Astrocyte of the hippocampus (primary cell): ENCODE data around the gene CFAP299.
A peak's percentile ranks its signal among the peaks of the same experiment; 100 is the strongest.
"Not testable (repeated sequence)": the region's sequence is repeated elsewhere in the genome, so short reads cannot be mapped to it uniquely, and the experiment has no call there.

Experiments used
- DNase-seq: peaks from one replicate; pipeline ENCODE4 v3.0.0; 2011; ENCODE audit warnings: low read depth, low spot score

Gene CFAP299

DNA sequence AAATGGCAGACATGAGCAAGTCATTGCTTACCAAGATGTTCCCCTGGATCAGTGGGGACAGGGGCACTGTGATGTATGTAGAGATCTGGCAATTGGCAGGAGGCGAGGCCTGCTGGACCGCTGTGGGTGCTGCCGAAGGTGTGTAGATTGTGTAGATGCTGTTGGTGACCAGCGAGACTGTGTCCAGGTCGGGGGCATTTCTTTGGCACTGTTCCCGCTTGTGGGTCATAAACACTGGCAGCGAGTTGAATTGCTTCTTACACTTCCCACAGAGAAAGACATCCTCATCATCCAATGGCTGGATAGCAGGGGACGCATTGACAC is 52.7 kb downstream of the CFAP299 start:
- no peak for DNase-seq

DNA sequence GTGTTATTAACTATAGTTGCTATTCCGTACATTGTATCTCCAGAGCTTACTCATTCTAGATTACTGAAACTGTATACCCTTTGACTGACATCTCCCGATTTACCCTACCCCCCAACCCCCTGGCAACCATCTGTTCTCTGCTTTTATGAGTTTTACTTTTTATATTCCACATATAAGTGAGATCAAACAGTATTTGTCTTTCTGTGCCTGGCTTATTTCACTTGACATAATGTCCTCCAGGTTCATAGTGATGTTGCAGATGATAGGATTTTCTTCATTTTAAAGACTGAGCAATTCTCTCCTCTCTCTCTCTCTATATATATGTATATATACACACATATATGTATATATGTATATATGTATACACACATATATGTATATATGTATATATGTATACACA is 54.6 kb downstream of the CFAP299 start:
- DNase-seq: no peak

DNA sequence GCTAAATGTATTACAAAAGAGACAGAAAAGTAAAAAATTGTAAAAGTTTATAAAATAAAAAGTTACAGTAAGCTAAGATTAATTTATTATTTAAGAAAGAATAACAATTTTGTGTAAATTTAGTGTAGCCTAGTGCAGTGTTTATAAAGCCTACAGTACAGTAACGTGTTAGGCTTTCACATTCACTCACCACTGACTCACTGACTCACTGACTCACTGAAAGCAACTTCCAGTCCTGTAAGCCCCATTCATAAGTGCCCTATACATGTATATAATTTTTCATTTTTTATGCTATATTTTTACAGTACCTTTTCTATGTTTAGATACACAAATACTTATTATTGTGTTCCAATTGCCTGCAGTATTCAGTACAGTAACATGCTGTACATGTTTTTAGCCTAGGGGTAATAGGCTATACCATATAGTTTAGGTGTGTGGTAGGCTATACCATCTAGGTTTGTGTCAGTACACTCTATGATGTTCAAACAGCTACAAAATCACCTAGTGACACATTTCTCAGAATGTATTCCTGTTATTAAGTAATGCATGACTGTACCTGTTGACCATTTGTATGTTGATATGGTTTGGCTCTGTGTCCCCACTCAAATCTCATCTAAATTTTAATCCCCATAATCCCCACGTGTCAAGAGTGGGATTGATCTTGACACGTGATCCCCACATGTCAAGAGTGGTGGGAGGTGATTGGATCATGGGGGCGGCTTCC is 57.9 kb downstream of the CFAP299 start:
- peak; percentile 55 for DNase-seq

DNA sequence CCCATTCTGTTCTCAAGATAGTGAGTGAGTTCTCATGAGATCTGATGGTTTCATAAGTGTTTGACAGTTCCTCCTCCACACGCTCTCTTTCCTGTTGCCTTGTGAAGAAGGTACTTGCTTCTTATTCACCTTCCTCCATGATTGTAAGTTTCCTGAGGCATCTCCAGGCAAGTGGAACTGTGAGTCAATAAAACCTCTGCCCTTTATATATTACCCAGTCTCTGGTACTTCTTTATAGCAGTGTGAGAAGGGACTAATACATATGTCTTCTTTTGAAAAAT is 58.4 kb downstream of the CFAP299 start:
- DNase-seq: no peak

DNA sequence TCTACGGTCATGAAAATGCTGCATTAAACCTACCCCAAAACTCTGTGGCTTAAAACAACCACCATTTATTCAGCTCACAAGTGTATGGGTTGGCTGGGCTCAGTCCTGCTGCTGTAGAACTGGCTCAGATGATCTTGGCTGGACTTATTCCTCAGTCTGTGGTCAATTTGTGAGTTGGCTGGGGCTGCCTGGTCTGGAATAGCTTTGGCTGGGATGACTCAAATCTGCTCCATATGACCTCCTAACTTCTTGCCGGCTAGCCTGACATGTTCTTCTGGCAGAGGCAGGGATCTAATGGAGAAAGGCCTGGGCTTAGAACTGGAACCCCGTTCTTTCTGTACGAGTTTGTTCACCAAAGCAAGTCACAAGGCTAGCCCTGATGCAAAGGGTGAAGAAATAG is 71.7 kb downstream of the CFAP299 start:
- DNase-seq: peak; percentile 80

DNA sequence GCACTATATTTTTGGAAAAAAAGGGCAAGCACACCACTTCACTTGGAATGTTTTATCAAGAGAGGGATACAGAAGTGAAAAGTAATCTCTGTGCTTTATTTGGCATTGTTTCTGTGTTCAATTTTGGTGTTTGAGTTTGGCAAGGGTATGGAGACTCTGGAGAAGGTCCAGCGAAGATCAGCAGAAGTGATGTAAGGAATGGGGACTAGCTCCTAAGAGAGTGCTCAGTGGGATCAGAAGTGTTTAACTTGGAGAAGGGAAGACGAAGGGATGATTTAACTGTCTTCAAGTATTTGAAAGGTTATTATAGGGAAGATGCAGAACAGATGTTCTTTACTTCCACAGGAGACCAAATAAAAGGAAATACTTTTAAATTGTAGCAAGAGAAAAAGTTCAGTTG is 74.3 kb downstream of the CFAP299 start:
- no peak for DNase-seq

DNA sequence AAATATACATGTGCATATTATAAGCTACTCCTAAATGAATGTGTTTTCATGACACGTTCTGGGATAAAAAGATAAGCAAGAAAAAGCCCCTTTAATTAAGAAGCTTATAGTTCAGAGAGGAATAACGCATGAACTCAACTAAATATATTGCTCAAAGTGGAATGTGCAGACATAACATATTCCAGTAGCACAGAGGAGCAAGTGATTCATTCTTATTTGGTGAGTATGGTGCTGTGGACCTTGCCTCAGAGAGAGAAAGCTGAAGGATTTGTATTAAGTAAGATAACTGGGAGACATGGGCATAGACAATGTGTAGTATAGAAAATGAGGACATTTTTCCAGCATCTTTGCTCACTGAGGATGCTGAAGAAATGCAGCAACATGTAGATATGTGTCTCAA is 76.8 kb downstream of the CFAP299 start:
- DNase-seq: no peak

DNA sequence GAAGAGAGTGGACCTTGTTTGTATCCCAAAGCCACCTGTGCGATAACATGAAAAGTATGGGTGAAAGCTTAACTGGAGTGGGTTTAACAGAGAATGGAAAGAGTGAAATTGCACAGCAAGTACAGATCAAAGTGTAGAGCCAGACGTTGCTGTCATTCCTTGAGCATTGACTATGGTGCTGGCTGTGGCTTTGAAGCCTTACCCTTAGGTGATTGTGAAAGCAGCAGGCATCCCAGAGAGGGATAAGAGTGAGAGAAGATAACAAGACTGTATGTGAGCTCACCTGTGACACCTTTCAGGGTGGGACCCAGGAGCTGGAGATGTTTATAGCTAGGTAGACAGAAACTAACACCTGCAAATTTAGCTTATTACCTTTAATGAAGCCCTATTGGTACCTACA is 77.6 kb downstream of the CFAP299 start:
- no peak for DNase-seq

DNA sequence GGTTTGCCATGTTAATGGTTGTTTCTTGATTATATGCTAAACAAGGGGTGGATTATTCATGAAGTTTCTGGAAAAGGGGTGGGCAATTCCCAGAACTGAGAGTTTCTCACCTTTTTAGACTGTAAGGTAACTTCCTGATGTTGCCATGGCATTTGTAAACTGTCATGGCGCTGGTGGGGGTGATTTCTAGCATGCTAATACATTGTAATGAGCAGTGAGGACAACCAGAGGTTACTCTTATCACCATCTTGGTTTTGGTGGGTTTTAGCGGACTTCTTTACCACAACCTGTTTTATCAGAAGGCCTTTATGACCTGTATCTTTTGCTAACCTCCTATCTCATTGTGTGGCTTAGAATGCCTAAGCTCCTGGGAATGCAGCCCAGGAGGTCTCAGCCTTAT is 81.5 kb downstream of the CFAP299 start:
- DNase-seq: no peak

DNA sequence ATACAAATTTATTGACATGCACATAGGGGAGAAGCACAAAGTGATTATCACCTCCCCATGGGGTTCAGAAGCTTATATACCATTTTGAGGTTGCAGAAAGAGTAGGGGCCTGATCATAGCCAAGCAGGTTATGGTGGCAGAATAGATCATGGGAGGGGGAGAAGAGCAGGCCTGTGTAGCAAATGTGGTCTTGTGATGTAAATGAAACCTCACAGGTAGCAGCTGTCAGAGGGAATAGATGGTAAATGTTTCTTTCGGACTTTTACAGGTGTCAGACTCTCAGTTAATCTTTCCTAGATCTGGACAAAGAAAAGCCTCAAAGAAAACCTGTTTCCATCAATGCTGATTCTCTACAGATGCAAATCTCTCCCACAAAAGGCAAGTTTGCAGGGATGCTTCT is 84.4 kb downstream of the CFAP299 start:
- no peak for DNase-seq

DNA sequence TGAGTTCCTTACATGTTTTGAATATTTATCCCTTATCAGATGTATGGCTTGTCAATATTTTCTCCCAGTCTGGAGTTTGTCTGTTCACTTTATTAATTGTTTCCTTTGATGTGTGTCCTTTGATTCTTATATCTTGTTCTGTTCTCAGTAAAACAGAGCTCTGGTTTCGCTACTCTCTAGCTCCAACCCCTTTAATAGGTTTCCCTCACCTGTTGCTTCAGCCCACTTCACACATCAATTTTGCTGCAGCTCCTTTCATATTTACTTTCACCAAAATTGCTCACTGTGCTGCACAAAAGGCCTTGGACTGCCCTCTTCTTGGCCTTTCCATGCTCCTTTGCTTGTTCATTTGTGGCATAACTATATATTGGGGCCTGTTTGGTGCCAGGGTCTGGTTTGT is 85.1 kb downstream of the CFAP299 start:
- DNase-seq: no peak

DNA sequence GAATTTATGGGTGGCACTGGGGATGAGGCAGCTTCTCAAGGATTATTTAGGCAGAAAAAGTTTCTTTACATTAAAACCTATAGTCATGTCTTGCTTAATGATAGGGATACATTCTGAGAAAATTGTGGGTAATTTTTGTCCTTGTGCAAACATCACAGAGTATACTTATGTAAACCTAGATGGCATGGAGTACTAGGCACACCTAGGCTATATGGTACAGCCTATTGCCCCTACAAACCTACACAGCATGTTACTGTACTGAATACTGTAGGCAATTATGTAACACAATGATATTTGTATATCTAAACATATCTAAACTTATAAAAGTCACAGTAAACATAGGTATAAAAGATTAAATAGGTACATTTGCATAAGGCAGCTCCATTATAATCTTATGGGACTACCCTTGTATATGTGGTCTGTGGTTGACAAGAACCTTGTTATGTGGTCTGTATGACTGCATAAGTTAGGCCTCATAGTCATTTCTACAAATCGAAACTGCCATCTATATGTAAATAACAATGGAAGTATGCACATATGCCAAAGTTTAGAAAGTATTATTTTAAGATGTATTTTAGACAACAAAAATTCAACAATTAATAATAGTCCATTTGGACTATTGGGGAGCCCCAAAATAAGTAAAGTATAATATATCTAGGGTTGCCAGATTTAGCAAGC is 87.3 kb downstream of the CFAP299 start:
- no peak for DNase-seq

DNA sequence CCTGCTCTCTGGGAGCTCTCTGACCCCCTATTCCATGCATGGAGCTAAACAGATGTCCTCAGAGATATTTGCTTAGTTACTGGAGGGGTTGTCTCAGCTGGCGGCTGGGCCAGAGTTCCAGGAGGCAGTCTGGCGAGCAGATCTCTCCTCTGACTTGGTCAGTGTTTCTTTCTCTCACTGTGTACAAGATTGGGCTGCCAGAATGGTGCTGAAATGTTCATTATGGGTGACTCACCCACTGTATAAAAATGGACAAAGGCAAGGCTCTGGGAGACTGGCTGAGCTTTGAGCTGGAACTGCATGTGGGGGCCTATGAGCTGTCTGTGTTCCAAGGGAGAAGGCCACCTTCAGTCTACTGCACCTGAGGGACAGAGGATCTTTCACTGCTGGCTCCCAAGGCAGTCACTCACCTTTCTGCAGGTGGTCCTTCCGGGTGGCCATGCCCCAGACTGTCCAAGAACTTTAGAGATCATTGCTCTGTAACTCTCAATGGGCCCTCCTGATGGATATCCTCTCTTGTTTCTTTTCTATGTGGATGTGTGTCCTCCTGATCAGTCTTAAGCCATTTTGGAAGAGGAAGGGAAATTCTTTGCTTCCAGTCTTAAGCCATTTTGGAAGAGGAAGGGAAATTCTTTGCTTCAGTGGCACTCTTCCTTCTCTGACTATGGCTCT is 88.2 kb downstream of the CFAP299 start:
- peak; percentile 55 for DNase-seq

DNA sequence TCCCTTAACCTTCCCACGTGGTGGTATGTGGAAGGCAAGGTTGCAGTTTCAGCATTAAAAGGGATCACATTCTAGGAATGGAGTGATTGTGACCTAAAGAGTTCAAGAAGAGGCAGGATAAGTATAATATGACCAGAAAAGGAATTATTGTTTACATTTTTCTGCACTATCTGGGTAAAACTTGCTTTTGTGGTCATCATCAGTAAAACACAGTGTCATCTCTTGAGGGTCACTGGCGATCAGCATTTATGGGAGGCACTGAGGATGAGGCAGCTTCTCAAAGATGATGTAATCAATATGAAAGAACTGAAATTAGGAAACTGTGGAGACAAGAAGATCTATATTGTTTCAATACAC is 88.7 kb downstream of the CFAP299 start:
- no peak for DNase-seq

DNA sequence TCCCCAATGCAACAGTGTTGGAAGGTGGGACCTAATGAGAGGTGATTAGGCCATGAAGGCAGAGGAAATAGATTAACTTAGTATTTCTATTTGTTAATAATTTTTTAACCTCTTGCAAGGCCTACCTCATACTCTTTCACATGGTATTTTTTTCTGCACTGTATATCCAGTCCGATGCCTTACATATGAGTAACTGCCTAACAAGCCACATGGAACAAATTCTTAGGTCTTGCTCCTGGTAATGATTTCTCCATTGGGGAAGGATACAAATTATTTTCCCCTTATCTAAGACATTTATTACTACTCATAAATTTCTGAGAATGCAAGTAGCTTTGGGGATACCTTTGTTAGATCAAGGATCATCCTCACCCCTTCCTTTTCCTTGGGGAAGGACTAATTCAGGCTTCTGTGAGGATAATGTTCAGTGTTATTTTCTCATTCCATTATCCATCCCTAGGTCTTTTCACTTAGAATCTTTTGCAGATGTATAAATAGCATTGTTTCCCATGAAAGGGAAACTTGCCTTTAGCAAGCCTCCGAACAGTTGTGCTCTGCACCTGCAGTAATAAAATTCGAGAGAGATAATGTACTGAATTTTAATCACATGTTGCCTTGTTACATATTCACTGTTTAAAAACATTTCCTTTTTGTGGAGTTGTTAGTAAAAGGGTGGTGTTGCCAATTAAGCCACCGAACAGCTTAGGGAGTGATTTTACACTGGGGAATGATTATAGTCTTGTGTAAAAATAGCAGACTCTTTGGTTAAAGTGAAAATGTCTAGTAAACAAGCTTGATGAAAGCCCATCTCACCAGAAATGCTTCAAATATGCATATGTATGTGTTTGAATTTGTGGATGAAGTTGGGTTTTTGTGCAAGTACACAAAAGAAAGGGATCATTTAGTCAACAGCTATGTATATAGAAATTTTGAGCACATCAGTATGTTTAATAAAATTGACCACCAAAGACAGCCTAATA is 89.9 kb downstream of the CFAP299 start:
- no peak for DNase-seq

DNA sequence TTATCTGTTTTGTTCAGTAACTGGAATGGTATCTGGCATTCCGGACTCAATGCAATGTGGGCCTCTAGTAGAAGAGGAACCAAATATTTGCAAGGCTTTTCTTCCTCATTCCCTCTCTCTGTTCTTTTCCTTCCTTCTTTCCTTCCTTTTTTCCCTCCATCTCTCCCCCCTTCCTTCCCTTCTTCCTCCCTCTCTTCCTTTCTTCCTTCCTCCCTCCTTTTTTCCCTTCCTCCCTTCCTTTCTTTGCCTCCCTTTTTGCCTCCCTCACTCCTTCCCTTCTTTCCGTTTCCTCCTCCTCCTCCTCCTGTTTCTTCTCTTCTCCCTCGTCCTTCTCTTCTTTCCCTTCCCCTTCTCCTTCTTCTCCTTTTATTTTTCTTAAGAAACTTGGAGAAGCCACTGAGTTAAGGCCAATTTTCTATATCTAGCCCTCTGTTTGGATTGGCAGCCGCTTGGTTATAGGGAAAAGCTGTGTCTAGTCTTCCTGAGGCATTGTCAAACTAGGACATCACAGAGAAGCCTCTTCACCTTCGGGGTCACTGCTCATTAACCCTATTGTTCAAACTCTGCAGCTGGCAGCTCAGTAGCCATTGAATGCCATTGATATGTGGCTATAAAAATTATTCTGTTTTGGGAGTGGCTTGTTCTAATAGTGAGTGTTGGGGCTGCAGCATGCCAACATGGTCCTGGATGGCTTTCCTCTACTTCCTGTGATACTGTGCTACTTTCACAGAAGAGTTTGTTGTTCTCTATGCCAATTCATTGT is 95.9 kb downstream of the CFAP299 start:
- DNase-seq: no peak

DNA sequence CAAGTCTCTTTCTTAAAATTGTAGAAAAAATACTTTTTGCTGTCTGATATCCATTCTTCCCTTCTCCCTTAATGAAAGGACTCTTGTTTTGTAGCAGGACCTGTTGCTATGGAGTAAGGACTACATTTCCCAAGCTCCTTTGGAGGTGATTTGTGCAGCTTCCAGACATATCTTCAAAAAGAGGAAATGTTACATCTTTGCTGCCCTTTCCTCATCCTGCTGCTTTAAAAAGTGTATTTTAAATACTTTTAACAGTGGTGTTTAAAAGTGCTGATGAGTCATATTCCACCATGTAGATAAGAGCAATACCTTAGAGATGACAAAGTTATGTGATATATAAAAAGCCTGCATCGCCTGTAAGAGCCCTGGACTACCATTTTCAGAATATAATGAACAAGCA is 98.7 kb downstream of the CFAP299 start:
- DNase-seq: peak; percentile 40

DNA sequence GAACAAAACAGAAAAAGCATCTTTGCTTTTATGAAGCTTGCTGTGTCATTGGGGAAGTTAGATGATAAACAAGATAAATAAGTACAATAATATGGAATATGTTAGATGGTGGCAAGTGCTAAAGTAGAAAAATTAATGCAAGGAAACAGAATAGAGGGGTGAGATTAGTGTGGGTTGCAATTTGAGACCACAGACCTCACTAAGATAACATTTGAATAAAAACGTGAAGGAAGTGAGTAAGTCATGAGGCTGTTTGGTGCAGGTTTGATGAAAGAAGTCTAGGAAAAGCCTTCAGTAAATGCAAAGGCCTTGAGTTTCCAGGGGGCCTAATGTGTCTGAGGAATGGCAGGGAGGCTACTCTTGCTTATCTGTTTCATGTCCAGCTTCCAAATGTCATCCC is 102.5 kb downstream of the CFAP299 start:
- no peak for DNase-seq

DNA sequence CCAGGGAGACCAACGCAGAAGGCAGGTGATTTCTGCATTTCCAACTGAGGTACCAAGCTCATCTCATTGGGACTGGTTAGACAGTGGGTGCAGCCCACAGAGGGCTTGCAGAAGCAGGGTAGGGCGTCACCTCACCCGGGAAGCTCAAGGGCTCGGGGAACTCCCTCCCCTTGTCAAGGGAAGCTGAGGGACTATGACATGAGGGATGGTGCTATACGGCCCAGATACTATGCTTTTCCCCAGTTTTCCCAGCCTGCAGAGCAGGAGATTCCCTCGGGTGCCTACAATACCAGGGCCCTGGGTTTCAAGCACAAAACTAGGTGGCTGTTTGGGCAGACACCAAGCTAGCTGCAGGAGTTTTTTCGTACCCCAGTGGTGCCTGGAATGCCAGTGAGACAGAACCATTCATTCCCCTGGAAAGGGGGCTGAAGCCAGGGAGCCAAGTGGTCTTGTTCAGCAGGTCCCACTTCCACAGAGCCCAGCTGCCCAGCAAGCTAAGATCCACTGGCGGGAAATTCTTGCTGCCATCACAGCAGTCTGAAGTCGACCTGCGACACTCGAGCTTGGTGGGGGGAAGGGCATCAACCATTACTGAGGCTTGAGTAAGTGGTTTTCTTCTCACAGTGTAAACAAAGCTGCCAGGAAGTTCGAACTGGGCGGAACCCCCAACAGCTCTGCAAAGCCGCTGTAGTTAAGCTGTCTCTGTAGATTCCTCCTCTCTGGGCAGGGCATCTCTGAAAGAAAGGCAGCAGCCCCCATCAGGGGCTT is 103.9 kb downstream of the CFAP299 start:
- not testable (repeated sequence) for DNase-seq

DNA sequence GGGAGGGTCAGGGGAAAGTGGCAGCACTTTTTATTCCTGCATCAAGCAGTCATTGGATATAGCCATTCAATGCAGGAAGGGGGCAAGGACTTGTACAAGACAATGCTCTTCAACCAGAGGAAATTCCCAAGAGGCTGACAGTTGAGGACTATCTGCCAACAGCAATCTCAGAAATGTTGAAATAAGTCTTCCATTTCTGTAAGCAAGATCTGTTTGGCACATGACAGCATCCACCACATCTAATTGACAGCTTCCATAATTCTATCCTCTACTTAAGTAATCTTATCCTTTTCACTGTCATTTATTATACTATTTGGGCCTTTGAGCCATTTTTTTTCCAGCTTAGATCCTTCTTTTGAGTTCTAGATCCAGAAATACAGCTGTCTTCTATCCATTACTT is 110.7 kb downstream of the CFAP299 start:
- DNase-seq: no peak

DNA sequence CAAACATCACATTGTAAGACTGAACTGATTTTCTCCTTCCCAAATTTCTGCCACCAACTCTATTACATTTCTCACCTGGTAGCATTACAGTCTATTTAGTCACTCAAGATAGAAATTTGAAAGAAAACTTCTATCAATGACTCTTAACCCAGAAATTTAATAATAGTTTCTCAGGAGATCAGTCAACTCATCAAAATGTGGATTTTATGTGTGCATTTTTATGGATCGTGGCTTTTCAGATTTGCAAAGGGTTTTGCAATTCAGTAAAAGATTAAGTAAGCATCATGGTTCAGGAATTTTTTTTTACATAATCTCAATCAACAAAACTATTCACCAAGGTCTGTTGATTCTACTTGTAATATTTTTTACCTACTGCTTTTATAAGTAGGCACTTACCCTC is 111.1 kb downstream of the CFAP299 start:
- no peak for DNase-seq
